Measurements from ENCODE around the gene CD164L2. TPM values are rescaled to one million over a fixed set of nuclear protein-coding genes. Genes with fewer than 3 reads are reported as not detected.

CD164L2 gene
- total RNA-seq, 2 donors from 2014 or later = 1.6 to 1.8 TPM

DNA sequence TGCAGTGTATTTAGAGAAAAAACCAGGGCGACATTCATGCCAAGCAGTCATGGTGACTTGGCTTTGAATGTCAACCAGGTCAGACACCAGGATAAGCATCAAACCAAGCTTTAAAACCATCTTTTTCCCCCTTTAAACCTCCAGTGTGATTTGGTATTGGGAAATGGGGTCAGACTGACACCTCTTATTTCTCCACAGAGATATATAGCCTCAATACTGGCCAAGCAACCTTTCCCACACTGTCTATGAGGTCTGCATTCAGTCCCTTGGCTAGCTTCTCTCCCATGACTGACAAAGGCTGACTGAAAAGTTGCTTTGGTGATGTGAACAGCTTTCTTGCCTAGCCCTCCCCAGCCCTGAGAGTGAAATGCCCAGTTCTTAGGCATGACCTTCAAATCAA lies 31.0 kb upstream of the CD164L2 start:
- no peak for DNase-seq
- Histone ChIP-seq H3K9me3 (ENCODE audit: control insufficient read depth, low read length) (no peaks in the 10 kb centered on the region), H3K27ac (ENCODE audit: low read depth, low read length) (no peak overlapping the region), H3K27me3 (ENCODE audit: control insufficient read depth, insufficient read depth, low read length, poor library complexity, severe bottlenecking) (no peaks in the 10 kb centered on the region), H3K36me3 (ENCODE audit: control insufficient read depth, insufficient read depth, low read length) (peaks cover 83% of the 10 kb centered on the region), H3K4me3 (ENCODE audit: low read length) (no peak overlapping the region), H3K9ac (ENCODE audit: extremely low read depth, low read length, poor library complexity, severe bottlenecking) (no peak overlapping the region), H3K4me1 (ENCODE audit: control insufficient read depth, insufficient read depth, low read length) (peaks cover 5% of the 10 kb centered on the region)
- Mint-ChIP-seq H3K4me3 (no peak overlapping the region), H3K27me3 (ENCODE audit: insufficient read depth) (no peaks in the 10 kb centered on the region), H3K9me3 (no peaks in the 10 kb centered on the region), H3K27ac (no peak overlapping the region), H3K36me3 (ENCODE audit: low read depth) (peaks cover 77% of the 10 kb centered on the region), H3K4me1 (peaks cover 19% of the 10 kb centered on the region)
- WGBS, 2 experiments (ENCODE audit: insufficient coverage in 1 of 2, insufficient read length in 1 of 2) = 100% methylated on average over 1 of the region's 1 CpG; no CpG with 5 or more reads in 1 of the 2 experiments
- no peak for TF ChIP-seq CTCF (conservative IDR thresholded peaks at IDR 0.05)

DNA sequence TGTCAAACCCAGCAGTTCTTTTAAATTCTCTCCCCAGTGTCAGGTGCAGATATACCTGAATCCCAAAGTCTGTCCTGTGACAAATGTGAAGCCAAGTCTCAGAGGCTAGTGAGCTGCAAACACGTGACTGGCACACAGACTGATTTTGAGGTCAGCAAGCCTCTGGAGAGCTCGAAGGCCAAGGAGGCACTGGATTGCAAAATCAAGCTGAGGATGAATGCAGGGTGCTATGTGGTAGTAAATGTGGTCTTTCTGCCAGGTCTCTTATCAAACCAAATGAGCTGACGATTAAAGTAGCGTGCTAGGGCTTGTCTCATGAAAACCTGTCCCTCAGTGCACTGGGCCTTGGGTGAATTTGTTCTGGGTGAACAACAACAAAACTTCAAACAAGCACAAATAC lies 29.9 kb upstream of the CD164L2 start:
- TF ChIP-seq CTCF (conservative IDR thresholded peaks at IDR 0.05) = no peak
- Mint-ChIP-seq H3K4me3 (no peak overlapping the region), H3K4me1 (peaks cover 8% of the 10 kb centered on the region), H3K27ac (no peak overlapping the region), H3K9me3 (no peaks in the 10 kb centered on the region), H3K36me3 (ENCODE audit: low read depth) (peaks cover 86% of the 10 kb centered on the region), H3K27me3 (ENCODE audit: insufficient read depth) (no peaks in the 10 kb centered on the region)
- H3K4me3 ChIP-seq (ENCODE audit: low read length) = no peak overlapping the region
- no peak overlapping the region for H3K9ac ChIP-seq (ENCODE audit: extremely low read depth, low read length, poor library complexity, severe bottlenecking)
- H3K27me3 ChIP-seq (ENCODE audit: control insufficient read depth, insufficient read depth, low read length, poor library complexity, severe bottlenecking) = no peaks in the 10 kb centered on the region
- peaks cover 86% of the 10 kb centered on the region for H3K36me3 ChIP-seq (ENCODE audit: control insufficient read depth, insufficient read depth, low read length)
- H3K4me1 ChIP-seq (ENCODE audit: control insufficient read depth, insufficient read depth, low read length) = no peaks in the 10 kb centered on the region
- no peak overlapping the region for H3K27ac ChIP-seq (ENCODE audit: low read depth, low read length)
- 96 to 100% methylated on average over 2 to 4 of the region's 4 CpGs for WGBS, 2 experiments (ENCODE audit: insufficient coverage in 1 of 2, insufficient read length in 1 of 2)
- DNase-seq = no peak
- no peaks in the 10 kb centered on the region for H3K9me3 ChIP-seq (ENCODE audit: control insufficient read depth, low read length)

- 95 to 100% methylated on average over 1 to 4 of the region's 4 CpGs for WGBS, 2 experiments (ENCODE audit: insufficient coverage in 1 of 2, insufficient read length in 1 of 2)
- Mint-ChIP-seq H3K4me3 (no peak overlapping the region), H3K4me1 (peaks cover 7% of the 10 kb centered on the region), H3K9me3 (no peaks in the 10 kb centered on the region), H3K36me3 (ENCODE audit: low read depth) (peaks cover 88% of the 10 kb centered on the region), H3K27ac (no peak overlapping the region), H3K27me3 (ENCODE audit: insufficient read depth) (no peaks in the 10 kb centered on the region)
- Histone ChIP-seq H3K27ac (ENCODE audit: low read depth, low read length) (no peak overlapping the region), H3K9me3 (ENCODE audit: control insufficient read depth, low read length) (no peaks in the 10 kb centered on the region), H3K9ac (ENCODE audit: extremely low read depth, low read length, poor library complexity, severe bottlenecking) (no peak overlapping the region), H3K4me1 (ENCODE audit: control insufficient read depth, insufficient read depth, low read length) (no peaks in the 10 kb centered on the region), H3K4me3 (ENCODE audit: low read length) (no peak overlapping the region), H3K36me3 (ENCODE audit: control insufficient read depth, insufficient read depth, low read length) (peaks cover 84% of the 10 kb centered on the region), H3K27me3 (ENCODE audit: control insufficient read depth, insufficient read depth, low read length, poor library complexity, severe bottlenecking) (no peaks in the 10 kb centered on the region)
- TF ChIP-seq CTCF (conservative IDR thresholded peaks at IDR 0.05) = no peak
- DNase-seq = no peak
Measured at GRCh38 chr1:27412502-27412901, 29.4 kb upstream of the CD164L2 start.

Measured in endodermal cell (in vitro differentiated cells).